Liver (tissue), 9 donors: ENCODE results near the gene SLC4A5. TPM values are rescaled to one million over a fixed set of nuclear protein-coding genes. Genes with fewer than 3 reads are reported as not detected.
"Not testable (repeated sequence)": the region's sequence is repeated elsewhere in the genome, so short reads cannot be mapped to it uniquely, and the experiment has no call there.

Source experiments
- DNase-seq: peaks from one replicate; pipeline ENCODE4 v3.0.0-alpha.2; 2017; ENCODE audit warnings: low spot score
- H3K27ac ChIP-seq, 2 donors: one replicate each; pipeline ENCODE4 v1.7.0; 2013; ENCODE audit warnings: inconsistent platforms in 2 of 2, low read length in 2 of 2, control low read depth in 1 of 2, low read depth in 1 of 2, mild to moderate bottlenecking in 1 of 2
- H3K27me3 ChIP-seq, 4 donors: one replicate each; pipeline versions ENCODE4 v1.6.1 to v1.7.0; 2013; ENCODE audit warnings: low read length in 3 of 4, inconsistent platforms in 1 of 4, mild to moderate bottlenecking in 1 of 4, moderate library complexity in 1 of 4; ENCODE audit not compliant: control insufficient read depth in 4 of 4, insufficient read depth in 4 of 4
- H3K36me3 ChIP-seq, 4 donors: one replicate each; pipeline versions ENCODE4 v1.6.1 to v1.7.0; 2013; ENCODE audit warnings: low read length in 3 of 4, mild to moderate bottlenecking in 3 of 4, low read depth in 1 of 4, moderate library complexity in 1 of 4; ENCODE audit not compliant: control insufficient read depth in 4 of 4, insufficient read depth in 3 of 4
- H3K4me1 ChIP-seq, 4 donors: one replicate each; pipeline versions ENCODE4 v1.6.1 to v1.7.0; 2013; ENCODE audit warnings: low read length in 3 of 4, mild to moderate bottlenecking in 3 of 4, moderate library complexity in 1 of 4; ENCODE audit not compliant: control insufficient read depth in 4 of 4, insufficient read depth in 4 of 4
- H3K4me3 ChIP-seq, 3 donors: one replicate each; pipeline versions ENCODE4 v1.6.1 to v1.7.0; 2013; ENCODE audit warnings: low read length in 3 of 3, control low read depth in 1 of 3, low read depth in 1 of 3, mild to moderate bottlenecking in 1 of 3
- H3K9ac ChIP-seq, 2 donors: one replicate each; pipeline ENCODE4 v1.7.0; 2013; ENCODE audit warnings: low read length in 2 of 2, mild to moderate bottlenecking in 2 of 2, moderate library complexity in 2 of 2, control low read depth in 1 of 2, low read depth in 1 of 2
- H3K9me3 ChIP-seq, 4 donors: one replicate each; pipeline versions ENCODE4 v1.6.1 to v1.7.0; 2013; ENCODE audit warnings: low read length in 3 of 4; ENCODE audit not compliant: control insufficient read depth in 4 of 4
- EGR1 ChIP-seq, 2 donors: IDR thresholded peaks; 2 replicates each; pipeline ENCODE4 v1.6.1; 2016 to 2018; ENCODE audit warnings: antibody characterized with exemption in 2 of 2, low read depth in 2 of 2
- FOXA1 ChIP-seq: IDR thresholded peaks from 2 replicates; pipeline ENCODE4 v1.6.1; 2016; ENCODE audit warnings: antibody characterized with exemption
- GABPA ChIP-seq, 2 donors: IDR thresholded peaks in 1 of 2; conservative IDR thresholded peaks in 1 of 2; 2 replicates each; pipeline ENCODE4 v1.6.1; 2016; ENCODE audit warnings: antibody characterized with exemption in 2 of 2, mild to moderate bottlenecking in 1 of 2, moderate library complexity in 1 of 2
- JUND ChIP-seq, 2 donors: IDR thresholded peaks; 2 replicates each; pipeline ENCODE4 v1.6.1; 2016; ENCODE audit warnings: antibody characterized with exemption in 2 of 2
- RAD21 ChIP-seq, 2 donors: IDR thresholded peaks; 2 replicates each; pipeline ENCODE4 v1.6.1; 2016; ENCODE audit warnings: antibody characterized with exemption in 2 of 2, mild to moderate bottlenecking in 2 of 2
- RXRA ChIP-seq, 2 donors: IDR thresholded peaks; 2 replicates each; pipeline ENCODE4 v1.6.1; 2017 to 2018; ENCODE audit warnings: antibody characterized with exemption in 2 of 2, mild to moderate bottlenecking in 1 of 2
- YY1 ChIP-seq: IDR thresholded peaks from 2 replicates; pipeline ENCODE4 v1.6.1; 2016; ENCODE audit warnings: antibody characterized with exemption, mild to moderate bottlenecking
- WGBS: extraction: QIAGEN DNeasy Blood & Tissue Kit; methylation state at CpG from one replicate; pipeline ENCODE4 v1.1.7; 2013; 5-methylcytosine and 5-hydroxymethylcytosine counted together
- polyA plus RNA-seq, 2 donors: library from polyadenylated mRNA; stranded (reverse) in 1 of 2; unstranded in 1 of 2; fragments of 200-250 nt in 1 of 2; fragments of >200 nt in 1 of 2; fragmentation: Nextera tagmentation in 1 of 2; extraction: Ambion mirVana in 1 of 2; gene quantifications; one replicate each; pipeline versions ENCODE4 v1.2.1 to v1.2.3, GENCODE V29; 2013 to 2015
- total RNA-seq, 2 donors: library from RNA; depleted of rRNA; stranded (reverse); fragments of >200 nt; gene quantifications; one replicate each; pipeline ENCODE4 v1.2.3, GENCODE V29; 2014
- TF ChIP-seq, protein P1 (sequence below): IDR thresholded peaks from 2 replicates; pipeline ENCODE4 v1.6.1; 2016; ENCODE audit warnings: antibody characterized with exemption, mild to moderate bottlenecking
- TF ChIP-seq, protein P2 (sequence below): fragments of 150-350 bp; IDR thresholded peaks from 2 replicates; pipeline ENCODE4 v1.5.1; 2017; ENCODE audit warnings: improper control_type of control experiment, low read depth, low read length; ENCODE audit not compliant: missing input control
- TF ChIP-seq, protein P3 (sequence below): IDR thresholded peaks from 2 replicates; pipeline ENCODE4 v1.6.1; 2016; ENCODE audit warnings: antibody characterized with exemption
- donor health status: healthy.
- donor health status: healthy.
- donor health status: healthy.
- donor health status: healthy.
- donor health status: healthy.

SLC4A5 gene
- total and polyA plus RNA-seq, 4 donors, result 0.12 to 0.50 (median 0.29) TPM

DNA sequence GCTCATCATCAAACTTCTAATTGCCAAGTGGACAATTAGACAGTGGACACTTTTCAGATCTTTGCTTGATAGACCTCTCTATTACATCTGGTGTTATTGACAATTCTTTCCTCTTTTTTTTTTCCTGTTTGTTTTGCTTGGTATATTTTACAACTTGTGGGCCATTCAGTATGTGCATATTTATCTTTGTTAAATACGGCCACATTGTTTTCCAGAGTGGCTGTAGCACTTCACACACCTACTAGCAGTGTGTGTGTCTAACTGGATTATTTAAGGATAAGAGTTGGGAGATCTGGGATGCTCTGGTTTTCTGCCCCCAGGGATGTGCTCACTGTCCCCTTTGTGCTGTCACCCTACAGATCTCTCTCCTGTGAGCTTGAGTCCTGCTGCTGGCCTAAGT, 4.1 kb upstream of the SLC4A5 start:
- H3K9ac ChIP-seq, result no peak overlapping the region
- H3K36me3 ChIP-seq, result no peaks in the 10 kb centered on the region
- H3K4me1 ChIP-seq, result no peaks in the 10 kb centered on the region
- H3K4me3 ChIP-seq, result no peak overlapping the region
- no peak for DNase-seq
- no peak overlapping the region for H3K27ac ChIP-seq
- TF ChIP-seq RXRA (IDR thresholded peaks at IDR 0.05) (no peak), EGR1 (IDR thresholded peaks at IDR 0.05; ENCODE audit: low read depth in 2 of 2) (no peak)
- no peaks in the 10 kb centered on the region for H3K9me3 ChIP-seq
- no peaks in the 10 kb centered on the region for H3K27me3 ChIP-seq
- WGBS, result 88% methylated on average over 1 of the region's 1 CpG

DNA sequence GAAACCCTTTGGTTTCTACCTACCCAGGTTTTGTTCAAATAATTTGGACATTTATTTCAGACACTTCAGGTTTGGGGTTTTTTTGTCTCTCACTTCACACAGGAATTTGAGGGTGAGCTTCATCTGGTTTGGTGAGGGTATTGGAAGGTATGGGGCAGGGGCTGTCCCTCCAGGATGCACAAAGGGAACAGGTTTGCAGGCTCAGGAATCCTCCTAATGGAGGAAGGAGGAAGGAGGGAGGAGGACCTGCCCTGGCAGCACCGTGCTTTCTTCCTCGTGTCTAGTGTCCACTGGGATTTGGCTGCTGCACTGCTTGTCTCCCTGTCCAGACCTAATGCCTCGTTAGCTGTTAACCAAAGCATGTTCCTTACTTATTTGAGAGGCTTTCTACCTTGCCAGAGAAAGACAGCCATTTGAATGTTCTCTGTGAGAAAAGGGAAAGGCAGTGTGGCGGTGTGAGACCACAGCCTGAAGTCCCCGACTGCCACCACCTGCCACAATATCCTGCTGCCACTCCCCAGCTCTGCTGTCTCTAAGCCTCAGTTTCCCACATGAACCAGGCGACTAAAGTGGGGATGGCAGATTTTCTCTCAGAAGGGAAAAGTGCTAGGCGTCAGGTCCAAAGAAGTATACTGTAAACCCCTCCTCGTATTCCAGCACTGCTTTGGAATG, 2.2 kb upstream of the SLC4A5 start:
- TF ChIP-seq, protein P1, sequence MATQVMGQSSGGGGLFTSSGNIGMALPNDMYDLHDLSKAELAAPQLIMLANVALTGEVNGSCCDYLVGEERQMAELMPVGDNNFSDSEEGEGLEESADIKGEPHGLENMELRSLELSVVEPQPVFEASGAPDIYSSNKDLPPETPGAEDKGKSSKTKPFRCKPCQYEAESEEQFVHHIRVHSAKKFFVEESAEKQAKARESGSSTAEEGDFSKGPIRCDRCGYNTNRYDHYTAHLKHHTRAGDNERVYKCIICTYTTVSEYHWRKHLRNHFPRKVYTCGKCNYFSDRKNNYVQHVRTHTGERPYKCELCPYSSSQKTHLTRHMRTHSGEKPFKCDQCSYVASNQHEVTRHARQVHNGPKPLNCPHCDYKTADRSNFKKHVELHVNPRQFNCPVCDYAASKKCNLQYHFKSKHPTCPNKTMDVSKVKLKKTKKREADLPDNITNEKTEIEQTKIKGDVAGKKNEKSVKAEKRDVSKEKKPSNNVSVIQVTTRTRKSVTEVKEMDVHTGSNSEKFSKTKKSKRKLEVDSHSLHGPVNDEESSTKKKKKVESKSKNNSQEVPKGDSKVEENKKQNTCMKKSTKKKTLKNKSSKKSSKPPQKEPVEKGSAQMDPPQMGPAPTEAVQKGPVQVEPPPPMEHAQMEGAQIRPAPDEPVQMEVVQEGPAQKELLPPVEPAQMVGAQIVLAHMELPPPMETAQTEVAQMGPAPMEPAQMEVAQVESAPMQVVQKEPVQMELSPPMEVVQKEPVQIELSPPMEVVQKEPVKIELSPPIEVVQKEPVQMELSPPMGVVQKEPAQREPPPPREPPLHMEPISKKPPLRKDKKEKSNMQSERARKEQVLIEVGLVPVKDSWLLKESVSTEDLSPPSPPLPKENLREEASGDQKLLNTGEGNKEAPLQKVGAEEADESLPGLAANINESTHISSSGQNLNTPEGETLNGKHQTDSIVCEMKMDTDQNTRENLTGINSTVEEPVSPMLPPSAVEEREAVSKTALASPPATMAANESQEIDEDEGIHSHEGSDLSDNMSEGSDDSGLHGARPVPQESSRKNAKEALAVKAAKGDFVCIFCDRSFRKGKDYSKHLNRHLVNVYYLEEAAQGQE, result no peak
- TF ChIP-seq GABPA (IDR thresholded peaks at IDR 0.05 in 1 of 2, conservative IDR thresholded peaks at IDR 0.05 in 1 of 2) (no peak), FOXA1 (no peak), YY1 (no peak)

DNA sequence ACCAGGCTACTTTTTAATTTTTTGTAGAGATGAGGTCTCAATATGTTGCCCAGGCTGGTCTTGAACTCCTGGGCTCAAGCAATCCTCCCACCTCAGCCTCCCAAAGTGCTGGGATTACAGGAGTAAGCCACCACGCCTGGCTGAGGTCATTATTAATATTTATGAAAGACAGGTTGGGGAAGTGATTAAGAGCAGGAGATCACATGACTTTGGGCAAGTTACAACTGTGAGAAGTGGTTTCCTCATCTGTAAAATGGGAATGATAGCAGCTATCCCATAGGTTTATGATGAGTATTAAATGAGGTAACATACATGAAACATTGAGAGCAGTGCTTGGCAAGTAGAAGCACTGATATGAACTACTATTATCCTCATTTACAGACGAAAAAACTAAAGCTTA, 7.0 kb downstream of the SLC4A5 start:
- not testable (repeated sequence) for H3K27ac ChIP-seq, DNase-seq

More for the DNA sequence above, 2.2 kb upstream of the SLC4A5 start:
- Histone ChIP-seq H3K27me3 (no peaks in the 10 kb centered on the region), H3K27ac (no peak overlapping the region), H3K9ac (no peak overlapping the region), H3K36me3 (no peaks in the 10 kb centered on the region), H3K9me3 (no peaks in the 10 kb centered on the region), H3K4me3 (no peak overlapping the region), H3K4me1 (no peaks in the 10 kb centered on the region)
- 88% methylated on average over 8 of the region's 8 CpGs for WGBS
- DNase-seq, result no peak

DNA sequence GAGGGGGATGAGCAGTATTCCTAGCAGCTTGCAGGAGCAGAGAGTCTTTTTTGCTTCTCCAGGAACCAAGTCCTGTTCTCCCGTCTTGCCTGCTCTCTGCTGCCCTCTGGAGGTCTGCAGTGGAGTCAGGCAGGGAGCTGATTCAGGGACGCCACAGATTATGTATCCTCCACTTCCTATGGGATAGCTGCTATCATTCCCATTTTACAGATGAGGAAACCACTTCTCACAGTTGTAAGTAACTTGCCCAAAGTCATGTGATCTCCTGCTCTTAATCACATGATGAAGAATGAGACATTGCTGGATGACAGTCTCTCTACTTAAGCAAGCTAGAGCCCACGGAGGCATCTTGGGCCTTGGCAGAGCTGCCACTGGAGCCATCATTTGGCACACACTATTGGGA, 8.3 kb downstream of the SLC4A5 start:
- peak; percentile 79 for DNase-seq
- TF ChIP-seq, protein P2, sequence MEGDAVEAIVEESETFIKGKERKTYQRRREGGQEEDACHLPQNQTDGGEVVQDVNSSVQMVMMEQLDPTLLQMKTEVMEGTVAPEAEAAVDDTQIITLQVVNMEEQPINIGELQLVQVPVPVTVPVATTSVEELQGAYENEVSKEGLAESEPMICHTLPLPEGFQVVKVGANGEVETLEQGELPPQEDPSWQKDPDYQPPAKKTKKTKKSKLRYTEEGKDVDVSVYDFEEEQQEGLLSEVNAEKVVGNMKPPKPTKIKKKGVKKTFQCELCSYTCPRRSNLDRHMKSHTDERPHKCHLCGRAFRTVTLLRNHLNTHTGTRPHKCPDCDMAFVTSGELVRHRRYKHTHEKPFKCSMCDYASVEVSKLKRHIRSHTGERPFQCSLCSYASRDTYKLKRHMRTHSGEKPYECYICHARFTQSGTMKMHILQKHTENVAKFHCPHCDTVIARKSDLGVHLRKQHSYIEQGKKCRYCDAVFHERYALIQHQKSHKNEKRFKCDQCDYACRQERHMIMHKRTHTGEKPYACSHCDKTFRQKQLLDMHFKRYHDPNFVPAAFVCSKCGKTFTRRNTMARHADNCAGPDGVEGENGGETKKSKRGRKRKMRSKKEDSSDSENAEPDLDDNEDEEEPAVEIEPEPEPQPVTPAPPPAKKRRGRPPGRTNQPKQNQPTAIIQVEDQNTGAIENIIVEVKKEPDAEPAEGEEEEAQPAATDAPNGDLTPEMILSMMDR, result peak; percentile 87
- TF ChIP-seq RAD21 (IDR thresholded peaks at IDR 0.05), result peak; percentile 86 to 90
- TF ChIP-seq, protein P3, sequence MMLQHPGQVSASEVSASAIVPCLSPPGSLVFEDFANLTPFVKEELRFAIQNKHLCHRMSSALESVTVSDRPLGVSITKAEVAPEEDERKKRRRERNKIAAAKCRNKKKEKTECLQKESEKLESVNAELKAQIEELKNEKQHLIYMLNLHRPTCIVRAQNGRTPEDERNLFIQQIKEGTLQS, result no peak
- TF ChIP-seq JUND (IDR thresholded peaks at IDR 0.05), result no peak
- Histone ChIP-seq H3K9me3 (no peaks in the 10 kb centered on the region), H3K4me3 (no peak overlapping the region), H3K9ac (no peak overlapping the region), H3K36me3 (no peaks in the 10 kb centered on the region), H3K27ac (no peak overlapping the region), H3K27me3 (no peaks in the 10 kb centered on the region), H3K4me1 (peaks cover 0 to 10% (median 6%) of the 10 kb centered on the region in 4 donors)
- 37% methylated on average over 3 of the region's 3 CpGs for WGBS

More for the DNA sequence above, 7.0 kb downstream of the SLC4A5 start:
- not testable (repeated sequence) for H3K27me3 ChIP-seq, H3K4me3 ChIP-seq, H3K9me3 ChIP-seq, H3K36me3 ChIP-seq, H3K4me1 ChIP-seq, H3K9ac ChIP-seq
- WGBS, result 86% methylated on average over 2 of the region's 2 CpGs
